HG03460 (cell line): ENCODE data around the gene TSEN15.

ENCODE experiments used
- ATAC-seq: cut with Tn5 transposase; IDR thresholded peaks from one replicate; pipeline ENCODE4 v1.9.1; 2021; ENCODE audit not compliant: unreplicated experiment

TSEN15 gene

GRCh38 chr1:184052194-184052559 is 647 bp downstream of the TSEN15 start:
- ATAC-seq, result no peak

GRCh38 chr1:184052750-184053149 is 1.2 kb downstream of the TSEN15 start:
- ATAC-seq, result no peak

- ATAC-seq, result no peak
These were observed 2.4 kb downstream of the TSEN15 start for GRCh38 chr1:184053881-184054280.

- ATAC-seq, result no peak
These were observed 5.5 kb downstream of the TSEN15 start for GRCh38 chr1:184056921-184057555.

GRCh38 chr1:184059887-184060286 is 8.4 kb downstream of the TSEN15 start:
- no peak for ATAC-seq

- no peak for ATAC-seq
These were observed 8.8 kb downstream of the TSEN15 start for GRCh38 chr1:184060316-184060715.

GRCh38 chr1:184061396-184062003 is 10.0 kb downstream of the TSEN15 start:
- ATAC-seq, result no peak

- ATAC-seq, result no peak
These were observed 11.2 kb downstream of the TSEN15 start for GRCh38 chr1:184062640-184063286.

- no peak for ATAC-seq
These were observed 14.0 kb downstream of the TSEN15 start for GRCh38 chr1:184065559-184065958.

GRCh38 chr1:184068354-184068753 is 16.8 kb downstream of the TSEN15 start:
- no peak for ATAC-seq

GRCh38 chr1:184069675-184070074 is 18.1 kb downstream of the TSEN15 start:
- no peak for ATAC-seq

GRCh38 chr1:184072376-184072775 is 20.8 kb downstream of the TSEN15 start:
- ATAC-seq, result no peak

GRCh38 chr1:184074383-184074782 is 22.9 kb downstream of the TSEN15 start:
- ATAC-seq, result no peak

- no peak for ATAC-seq
These were observed 23.8 kb downstream of the TSEN15 start for GRCh38 chr1:184075055-184076029.

- no peak for ATAC-seq
These were observed 27.2 kb downstream of the TSEN15 start for GRCh38 chr1:184078564-184079249.

GRCh38 chr1:184080309-184080708 is 28.8 kb downstream of the TSEN15 start:
- no peak for ATAC-seq

- no peak for ATAC-seq
These were observed 31.2 kb downstream of the TSEN15 start for GRCh38 chr1:184082541-184083415.

GRCh38 chr1:184085667-184086066 is 34.1 kb downstream of the TSEN15 start:
- no peak for ATAC-seq

- no peak for ATAC-seq
These were observed 36.5 kb downstream of the TSEN15 start for GRCh38 chr1:184088037-184088436.

GRCh38 chr1:184093071-184093470 is 41.5 kb downstream of the TSEN15 start:
- ATAC-seq, result no peak
